ENCODE results near the gene FAM171A2.
"Not testable (repeated sequence)": the region's sequence is repeated elsewhere in the genome, so short reads cannot be mapped to it uniquely, and the experiment has no call there.

GRCh38 chr17:44347206-44348055 is 16.2 kb downstream of the FAM171A2 start:
- TF ChIP-seq EZH2 (IDR thresholded peaks at IDR 0.05; ENCODE audit: low read length, missing control alignments) = not testable (repeated sequence)
- TF ChIP-seq, protein P1, sequence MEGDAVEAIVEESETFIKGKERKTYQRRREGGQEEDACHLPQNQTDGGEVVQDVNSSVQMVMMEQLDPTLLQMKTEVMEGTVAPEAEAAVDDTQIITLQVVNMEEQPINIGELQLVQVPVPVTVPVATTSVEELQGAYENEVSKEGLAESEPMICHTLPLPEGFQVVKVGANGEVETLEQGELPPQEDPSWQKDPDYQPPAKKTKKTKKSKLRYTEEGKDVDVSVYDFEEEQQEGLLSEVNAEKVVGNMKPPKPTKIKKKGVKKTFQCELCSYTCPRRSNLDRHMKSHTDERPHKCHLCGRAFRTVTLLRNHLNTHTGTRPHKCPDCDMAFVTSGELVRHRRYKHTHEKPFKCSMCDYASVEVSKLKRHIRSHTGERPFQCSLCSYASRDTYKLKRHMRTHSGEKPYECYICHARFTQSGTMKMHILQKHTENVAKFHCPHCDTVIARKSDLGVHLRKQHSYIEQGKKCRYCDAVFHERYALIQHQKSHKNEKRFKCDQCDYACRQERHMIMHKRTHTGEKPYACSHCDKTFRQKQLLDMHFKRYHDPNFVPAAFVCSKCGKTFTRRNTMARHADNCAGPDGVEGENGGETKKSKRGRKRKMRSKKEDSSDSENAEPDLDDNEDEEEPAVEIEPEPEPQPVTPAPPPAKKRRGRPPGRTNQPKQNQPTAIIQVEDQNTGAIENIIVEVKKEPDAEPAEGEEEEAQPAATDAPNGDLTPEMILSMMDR (conservative IDR thresholded peaks at IDR 0.05 in 1 of 2, IDR thresholded peaks at IDR 0.05 in 1 of 2; ENCODE audit: low read depth in 1 of 2, low read length in 2 of 2) = not testable (repeated sequence)

All from fibroblast of lung (primary cell).